HG03175 (cell line): ENCODE results near the gene TAF11L13.

Source experiments
- ATAC-seq: cut with Tn5 transposase; IDR thresholded peaks from one replicate; pipeline ENCODE4 v1.9.1; 2021; ENCODE audit warnings: mild to moderate bottlenecking, moderate library complexity; ENCODE audit not compliant: unreplicated experiment

TAF11L13 gene

GRCh38 chr5:17678751-17679324 is 47.0 kb downstream of the TAF11L13 start:
- no peak for ATAC-seq

GRCh38 chr5:17679597-17680203 is 47.8 kb downstream of the TAF11L13 start:
- no peak for ATAC-seq

- ATAC-seq = no peak
Observed at GRCh38 chr5:17680737-17681136, 48.8 kb downstream of the TAF11L13 start.
